Activated CD4-positive, alpha-beta T cell treated with anti-CD3 and anti-CD28 coated beads for 1 hour (primary cell): ENCODE measurements around the gene VDAC2.

ENCODE experiments used
- DNase-seq: peaks from one replicate; pipeline ENCODE4 v3.0.0-alpha.2; 2020

The VDAC2 gene

DNA sequence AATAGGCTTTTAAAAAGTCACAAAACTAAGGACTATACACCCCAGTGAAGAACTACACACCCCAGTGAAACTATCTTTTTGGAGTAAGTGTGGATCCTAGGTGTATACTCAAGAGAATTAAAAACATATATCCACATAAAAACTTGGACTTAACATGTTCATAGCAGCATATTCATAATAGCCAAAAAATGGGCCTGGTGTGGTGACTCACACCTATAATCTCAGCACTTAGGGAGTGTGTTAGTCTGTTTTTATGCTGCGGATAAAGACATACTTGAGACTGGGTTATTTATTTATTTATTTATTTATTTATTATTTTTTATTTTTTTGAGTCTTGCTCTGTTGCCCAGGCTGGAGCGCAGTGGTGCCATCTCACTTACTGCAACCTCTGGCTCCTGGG lies 44.1 kb downstream of the VDAC2 start:
- DNase-seq = no peak

GRCh38 chr10:75260990-75261389 lies 50.4 kb downstream of the VDAC2 start:
- no peak for DNase-seq

DNA sequence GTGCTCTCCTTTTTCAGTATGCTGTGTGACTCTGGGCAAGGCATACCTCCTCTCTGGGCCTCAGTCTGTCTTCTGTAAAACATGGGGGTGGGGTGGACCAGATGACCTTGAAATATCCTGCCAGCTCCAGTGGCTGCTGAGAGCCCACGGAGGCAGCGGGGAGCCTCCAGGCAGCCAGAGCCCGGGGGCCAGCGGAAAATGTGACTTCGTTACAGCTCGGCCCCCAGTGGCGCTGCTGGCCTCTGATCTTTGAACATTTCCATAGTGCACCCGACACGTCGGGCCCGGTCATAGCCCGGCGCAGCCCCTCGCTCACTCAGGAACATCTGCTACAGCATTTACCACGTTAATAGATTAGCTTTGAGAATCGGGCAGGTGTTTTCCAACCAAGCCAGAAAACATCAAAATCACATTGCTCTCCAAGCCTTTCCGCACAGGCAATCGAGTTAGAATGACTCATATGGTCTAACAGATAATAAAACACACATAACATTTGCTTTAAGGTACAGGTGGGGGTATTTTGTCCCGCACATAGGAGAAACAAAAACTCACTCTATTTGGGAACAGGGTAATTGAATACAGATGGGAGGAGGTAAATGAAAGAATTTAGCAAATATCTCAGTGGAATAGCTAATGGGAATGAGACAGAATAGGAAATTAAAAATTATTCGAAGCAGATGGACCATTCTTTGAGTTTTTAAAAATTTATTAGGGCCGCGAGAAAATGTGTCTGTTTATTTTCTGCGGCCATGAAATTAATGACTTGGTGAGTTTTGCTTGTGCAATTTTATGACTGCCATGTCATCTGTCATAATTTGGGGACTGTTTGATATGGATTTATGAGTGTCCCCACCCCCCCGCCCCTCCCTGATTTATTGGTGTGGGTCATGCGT lies 51.5 kb downstream of the VDAC2 start:
- DNase-seq = no peak

DNA sequence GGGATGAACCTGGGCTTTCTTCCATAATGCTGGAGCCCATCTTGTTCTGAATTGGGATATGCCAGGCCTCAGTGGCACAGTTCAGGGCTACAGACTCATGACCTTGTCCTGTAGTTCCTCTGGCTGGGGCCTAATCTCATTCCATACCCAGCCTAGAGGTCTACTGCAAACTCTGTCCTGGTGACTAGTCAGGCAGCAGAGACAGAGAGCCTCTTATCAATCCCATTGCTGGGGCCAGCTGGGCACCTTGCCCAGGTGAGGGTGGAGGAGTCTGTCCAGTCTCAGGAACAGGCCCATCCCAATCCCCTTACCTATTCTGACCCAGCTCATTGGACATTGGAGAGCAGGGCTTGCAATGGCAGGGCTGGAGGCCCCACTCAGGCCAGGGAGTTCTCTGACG lies 53.2 kb downstream of the VDAC2 start:
- DNase-seq = no peak

GRCh38 chr10:75265856-75266255 lies 55.3 kb downstream of the VDAC2 start:
- DNase-seq = no peak

- DNase-seq = no peak
These were observed 56.3 kb downstream of the VDAC2 start for GRCh38 chr10:75266945-75267344.

DNA sequence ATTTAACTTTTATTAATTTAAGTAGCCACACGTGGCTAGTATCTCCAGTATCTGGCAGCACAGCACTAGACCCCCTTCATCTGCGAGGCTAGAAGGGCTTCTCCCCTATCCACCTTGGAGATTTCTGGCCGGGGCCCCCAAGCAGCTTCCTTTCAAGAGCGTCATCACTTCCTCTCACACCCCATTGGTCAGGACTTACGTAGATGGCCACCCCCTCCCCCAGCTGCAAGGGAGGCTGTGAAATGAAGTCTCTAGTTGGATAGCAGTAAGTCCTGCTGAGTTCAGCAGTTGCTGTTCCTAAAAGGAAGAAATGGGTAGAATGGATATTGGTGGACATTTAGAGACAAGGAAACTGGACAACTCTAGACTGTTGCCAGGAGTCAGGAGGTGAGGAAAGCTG lies 59.0 kb downstream of the VDAC2 start:
- DNase-seq = no peak

- DNase-seq = no peak
These were observed 61.5 kb downstream of the VDAC2 start for GRCh38 chr10:75272094-75272493.

- DNase-seq = no peak
These were observed 62.3 kb downstream of the VDAC2 start for GRCh38 chr10:75272896-75273295.

GRCh38 chr10:75276069-75276872 lies 65.7 kb downstream of the VDAC2 start:
- DNase-seq = no peak

DNA sequence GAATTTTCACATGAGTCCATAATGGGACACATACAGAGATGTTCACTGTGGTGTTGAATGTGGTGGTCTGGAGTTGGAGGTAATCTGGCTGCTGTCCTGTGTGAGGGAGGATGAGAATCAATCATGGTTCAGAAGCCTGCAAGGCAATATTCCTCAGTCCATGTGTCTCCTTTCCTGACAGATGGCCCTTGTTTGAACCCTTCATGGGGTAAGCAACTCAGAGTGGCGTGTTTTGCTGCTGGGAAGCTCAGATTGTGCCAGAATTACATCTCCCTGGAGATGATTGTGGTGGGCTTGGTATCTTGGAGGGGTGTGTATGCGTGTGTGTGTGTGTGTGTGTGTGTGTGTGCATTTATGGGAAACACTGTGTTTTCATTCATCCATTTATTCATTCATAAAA lies 69.6 kb downstream of the VDAC2 start:
- no peak for DNase-seq
